Testis (tissue), 3 donors: ENCODE results near the gene RGL3. TPM values are rescaled to one million over a fixed set of nuclear protein-coding genes. Genes with fewer than 3 reads are reported as not detected.
"Not testable (repeated sequence)": the region's sequence is repeated elsewhere in the genome, so short reads cannot be mapped to it uniquely, and the experiment has no call there.

Experiments used
- DNase-seq: peaks from one replicate; pipeline ENCODE4 v3.0.0-alpha.2; 2019
- H3K27ac ChIP-seq, 2 donors: fragments of 200-600 bp; sonication (generic); one replicate each; pipeline ENCODE4 v1.5.1; 2019
- H3K27me3 ChIP-seq: fragments of 200-600 bp; sonication (generic); one replicate; pipeline ENCODE4 v1.5.1; 2019
- H3K36me3 ChIP-seq: fragments of 200-600 bp; sonication (generic); one replicate; pipeline ENCODE4 v1.5.1; 2017; ENCODE audit warnings: low read depth; ENCODE audit errors: missing control alignments
- H3K4me1 ChIP-seq: fragments of 200-600 bp; sonication (generic); one replicate; pipeline ENCODE4 v1.5.1; 2019
- H3K4me3 ChIP-seq, 2 donors: fragments of 200-600 bp; sonication (generic); one replicate each; pipeline ENCODE4 v1.5.1; 2017 to 2019
- H3K9me3 ChIP-seq: fragments of 200-600 bp; sonication (generic); one replicate; pipeline ENCODE4 v1.5.1; 2017
- POLR2A ChIP-seq: fragments of 450-650 bp; IDR thresholded peaks from one replicate; pipeline ENCODE4 v1.6.1; 2017; ENCODE audit warnings: antibody characterized with exemption, mild to moderate bottlenecking, moderate library complexity
- WGBS, 2 donors: methylation state at CpG; one replicate each; pipeline ENCODE4 v1.1.5; 2018; 5-methylcytosine and 5-hydroxymethylcytosine counted together
- intact Hi-C: fragments of 100-400 bp; cut with DNase I; formaldehyde crosslinking; loops from one replicate; pipeline ENCODE4 v1.15.1; 2023; ENCODE audit warnings: low total_unique reads
- polyA plus RNA-seq: library from polyadenylated mRNA; stranded (reverse); fragments of 350-450 nt; fragmentation: Illumina TruSeq; extraction: RNeasy Lipid Tissue Mini Kit (QIAGEN cat#74804); gene quantifications from one replicate; pipeline ENCODE4 v1.2.3, GENCODE V29; 2014; ENCODE audit warnings: low read depth, low replicate concordance; ENCODE audit not compliant: insufficient read depth
- total RNA-seq, 2 donors: library from RNA; depleted of rRNA; stranded (reverse); fragments of >200 nt; gene quantifications; one replicate each; pipeline ENCODE4 v1.2.3, GENCODE V29; 2016
- TF ChIP-seq, protein P1 (sequence below), 3 experiments: fragments of 450-650 bp in 2 of 3; fragments of 200-600 bp in 1 of 3; sonication (generic) in 1 of 3; IDR thresholded peaks; one replicate each; pipeline ENCODE4 v1.5.1; 2016 to 2019; ENCODE audit warnings: antibody characterized with exemption in 3 of 3, mild to moderate bottlenecking in 2 of 3, moderate library complexity in 1 of 3

RGL3 gene
- total and polyA plus RNA-seq, 3 donors from 2014 or later = 3.1 to 5.5 (median 3.6) TPM

- Histone ChIP-seq H3K4me3 (no peak overlapping the region), H3K27me3 (no peaks in the 10 kb centered on the region), H3K36me3 (no peaks in the 10 kb centered on the region), H3K9me3 (no peaks in the 10 kb centered on the region), H3K27ac (no peak overlapping the region), H3K4me1 (no peaks in the 10 kb centered on the region)
- WGBS, 2 donors = 76 to 81% methylated on average over 9 to 12 of the region's 12 CpGs
- TF ChIP-seq, protein P1, sequence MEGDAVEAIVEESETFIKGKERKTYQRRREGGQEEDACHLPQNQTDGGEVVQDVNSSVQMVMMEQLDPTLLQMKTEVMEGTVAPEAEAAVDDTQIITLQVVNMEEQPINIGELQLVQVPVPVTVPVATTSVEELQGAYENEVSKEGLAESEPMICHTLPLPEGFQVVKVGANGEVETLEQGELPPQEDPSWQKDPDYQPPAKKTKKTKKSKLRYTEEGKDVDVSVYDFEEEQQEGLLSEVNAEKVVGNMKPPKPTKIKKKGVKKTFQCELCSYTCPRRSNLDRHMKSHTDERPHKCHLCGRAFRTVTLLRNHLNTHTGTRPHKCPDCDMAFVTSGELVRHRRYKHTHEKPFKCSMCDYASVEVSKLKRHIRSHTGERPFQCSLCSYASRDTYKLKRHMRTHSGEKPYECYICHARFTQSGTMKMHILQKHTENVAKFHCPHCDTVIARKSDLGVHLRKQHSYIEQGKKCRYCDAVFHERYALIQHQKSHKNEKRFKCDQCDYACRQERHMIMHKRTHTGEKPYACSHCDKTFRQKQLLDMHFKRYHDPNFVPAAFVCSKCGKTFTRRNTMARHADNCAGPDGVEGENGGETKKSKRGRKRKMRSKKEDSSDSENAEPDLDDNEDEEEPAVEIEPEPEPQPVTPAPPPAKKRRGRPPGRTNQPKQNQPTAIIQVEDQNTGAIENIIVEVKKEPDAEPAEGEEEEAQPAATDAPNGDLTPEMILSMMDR (IDR thresholded peaks at IDR 0.05) = no peak
- no peak for TF ChIP-seq POLR2A
- DNase-seq = no peak
- intact Hi-C loops = no loop called here
These were observed 44.3 kb upstream of the RGL3 start for GRCh38 chr19:11463391-11463790.

DNA sequence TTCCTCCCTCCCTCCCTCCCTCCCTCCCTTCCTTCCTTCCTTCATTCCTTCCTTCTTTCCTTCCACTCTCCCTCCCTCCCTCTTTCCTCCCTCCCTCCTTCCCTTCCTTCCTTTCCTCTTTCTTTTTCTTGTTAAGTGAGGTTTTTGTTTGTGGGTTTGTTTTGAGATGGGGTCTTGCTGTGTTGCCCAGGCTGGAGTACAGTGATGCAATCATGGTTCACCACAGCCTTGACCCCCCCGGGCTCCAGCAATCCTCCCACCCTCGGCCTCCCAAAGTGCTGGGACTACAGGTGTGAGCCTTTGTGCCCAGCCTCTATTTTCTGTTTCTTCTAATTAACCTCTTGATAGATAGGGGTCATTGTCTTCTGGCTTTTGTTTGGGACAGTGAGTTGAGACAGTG is 42.3 kb upstream of the RGL3 start:
- intact Hi-C loops = no loop called here
- TF ChIP-seq POLR2A = no peak
- 49 to 53% methylated on average over 2 of the region's 2 CpGs for WGBS, 2 donors
- H3K36me3 ChIP-seq = no peaks in the 10 kb centered on the region
- no peaks in the 10 kb centered on the region for H3K4me1 ChIP-seq
- no peak for DNase-seq
- H3K27ac ChIP-seq = no peak overlapping the region
- H3K9me3 ChIP-seq = no peaks in the 10 kb centered on the region
- no peak overlapping the region for H3K4me3 ChIP-seq
- H3K27me3 ChIP-seq = no peaks in the 10 kb centered on the region

DNA sequence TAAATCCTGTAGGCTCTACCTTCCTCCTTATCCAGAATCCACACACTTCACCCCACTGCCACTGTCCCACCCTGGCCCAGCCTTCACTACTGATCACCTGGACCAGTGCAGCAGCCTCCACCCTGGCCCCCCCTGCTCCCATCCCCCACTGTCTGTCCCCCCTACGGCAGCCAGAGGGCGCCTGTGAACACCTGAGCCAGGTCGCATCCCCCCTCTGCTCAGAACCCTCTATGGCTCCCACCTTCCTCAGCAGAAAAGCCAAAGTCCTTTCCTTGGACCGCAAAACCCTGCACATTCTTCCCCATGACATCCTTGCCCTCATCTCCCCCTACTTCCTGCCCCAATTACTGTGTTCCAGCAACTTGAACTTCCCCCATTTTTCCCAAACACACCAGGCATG is 41.1 kb upstream of the RGL3 start:
- Histone ChIP-seq H3K27ac (no peak overlapping the region), H3K27me3 (no peaks in the 10 kb centered on the region), H3K36me3 (no peaks in the 10 kb centered on the region), H3K4me1 (no peaks in the 10 kb centered on the region), H3K4me3 (no peak overlapping the region), H3K9me3 (no peaks in the 10 kb centered on the region)
- TF ChIP-seq, protein P1 (IDR thresholded peaks at IDR 0.05) = no peak
- TF ChIP-seq POLR2A = no peak
- WGBS, 2 donors = 59 to 76% methylated on average over 4 of the region's 4 CpGs
- intact Hi-C loops = no loop called here
- DNase-seq = no peak

DNA sequence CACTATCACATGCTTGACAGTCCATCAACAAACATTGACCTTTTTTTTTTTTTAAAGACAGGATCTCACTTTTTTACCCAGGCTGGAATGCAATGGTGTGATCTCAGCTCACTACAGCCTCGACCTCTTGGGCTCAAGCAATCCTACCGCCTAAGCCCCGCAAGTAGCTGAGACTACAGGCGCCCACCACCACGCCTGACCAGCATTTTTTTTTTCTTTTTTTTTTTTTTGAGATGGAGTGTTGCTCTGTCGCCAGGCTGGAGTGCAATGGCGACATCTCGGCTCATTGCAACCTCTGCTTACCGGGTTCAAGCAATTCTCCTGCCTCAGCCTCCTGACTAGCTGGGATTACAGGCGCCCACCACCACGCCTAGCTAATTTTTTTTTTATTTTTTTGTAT is 39.8 kb upstream of the RGL3 start:
- H3K27me3 ChIP-seq, H3K4me1 ChIP-seq, H3K9me3 ChIP-seq, intact Hi-C loops, H3K36me3 ChIP-seq, DNase-seq, H3K4me3 ChIP-seq, H3K27ac ChIP-seq: not testable (repeated sequence)
- WGBS, 2 donors = 84 to 86% methylated on average over 11 of the region's 11 CpGs

- Histone ChIP-seq H3K36me3 (no peaks in the 10 kb centered on the region), H3K9me3 (no peaks in the 10 kb centered on the region), H3K27ac (no peak overlapping the region), H3K4me1 (no peaks in the 10 kb centered on the region), H3K4me3 (no peak overlapping the region), H3K27me3 (no peaks in the 10 kb centered on the region)
- no peak for TF ChIP-seq POLR2A
- TF ChIP-seq, protein P1 (IDR thresholded peaks at IDR 0.05) = no peak
- no peak for DNase-seq
- 89 to 92% methylated on average over 18 to 19 of the region's 19 CpGs for whole genome bisulfite sequencing, 2 donors
- intact Hi-C loops = no loop called here
These were observed 39.3 kb upstream of the RGL3 start for GRCh38 chr19:11458236-11458900.

DNA sequence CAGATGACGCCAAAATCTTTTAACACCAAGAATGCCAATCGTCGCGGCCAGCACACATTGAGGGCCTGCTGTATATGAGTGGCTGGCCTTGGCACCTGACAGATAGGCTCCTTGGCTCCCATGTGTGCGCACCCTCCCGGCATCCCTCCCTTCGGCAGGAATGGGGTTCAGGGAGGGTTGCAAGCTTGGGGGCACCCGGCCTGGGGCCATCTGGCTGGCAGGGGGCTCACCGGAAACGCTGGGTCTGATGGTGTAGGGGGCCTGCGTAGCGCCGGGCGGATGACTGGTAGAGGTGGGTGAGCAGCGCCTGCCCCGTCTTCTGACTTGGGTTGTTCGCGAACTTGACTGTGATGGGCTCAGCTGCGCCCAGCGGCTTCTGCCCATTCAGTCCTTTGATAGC is 38.7 kb upstream of the RGL3 start:
- intact Hi-C loops = no loop called here
- TF ChIP-seq, protein P1 (IDR thresholded peaks at IDR 0.05) = no peak
- DNase-seq = no peak
- WGBS, 2 donors = 86 to 94% methylated on average over 6 to 20 of the region's 20 CpGs
- Histone ChIP-seq H3K4me1 (no peaks in the 10 kb centered on the region), H3K27ac (no peak overlapping the region), H3K27me3 (no peaks in the 10 kb centered on the region), H3K4me3 (no peak overlapping the region), H3K9me3 (no peaks in the 10 kb centered on the region), H3K36me3 (no peaks in the 10 kb centered on the region)
